Fibroblast of lung (primary cell): ENCODE results near the gene OR5C1. TPM values are rescaled to one million over a fixed set of nuclear protein-coding genes. Genes with fewer than 3 reads are reported as not detected.
A peak's percentile ranks its signal among the peaks of the same experiment; 100 is the strongest.
"Not testable (repeated sequence)": the region's sequence is repeated elsewhere in the genome, so short reads cannot be mapped to it uniquely, and the experiment has no call there.

Source experiments
- DNase-seq, 2 donors: peaks; one replicate each; pipeline versions ENCODE4 v3.0.0 to v3.0.0-alpha.2; 2010; ENCODE audit warnings: low read depth in 2 of 2
- H2AFZ ChIP-seq: 2 replicates; pipeline ENCODE4 v1.5.1; 2012; ENCODE audit warnings: low read length, control low read depth, inconsistent platforms
- H3K27ac ChIP-seq: 2 replicates; pipeline ENCODE4 v1.5.1; 2011; ENCODE audit warnings: low read length, control low read depth; ENCODE audit not compliant: insufficient read depth
- H3K27me3 ChIP-seq: 2 replicates; pipeline ENCODE4 v1.5.1; 2011; ENCODE audit warnings: mild to moderate bottlenecking, low read length; ENCODE audit not compliant: control insufficient read depth, insufficient read depth
- H3K36me3 ChIP-seq: 2 replicates; pipeline ENCODE4 v1.5.1; 2011; ENCODE audit warnings: low read length; ENCODE audit not compliant: control insufficient read depth, insufficient read depth
- H3K4me1 ChIP-seq: 2 replicates; pipeline ENCODE4 v1.5.1; 2011; ENCODE audit warnings: low read length; ENCODE audit not compliant: control insufficient read depth, insufficient read depth; ENCODE audit errors: extremely low read depth
- H3K4me2 ChIP-seq: 2 replicates; pipeline ENCODE4 v1.5.1; 2011; ENCODE audit warnings: low read length, control low read depth; ENCODE audit not compliant: insufficient read depth; ENCODE audit errors: extremely low read depth
- H3K4me3 ChIP-seq, 4 experiments: fragments of 200-600 bp in 1 of 4; sonication (generic) in 1 of 4; replicated peaks in 1 of 4; 2 replicates each; pipeline ENCODE4 v1.5.1; 2011 to 2016; ENCODE audit warnings: low read length in 4 of 4, low read depth in 3 of 4, mild to moderate bottlenecking in 3 of 4, control low read depth in 2 of 4, inconsistent platforms in 1 of 4, mixed read lengths in 1 of 4; ENCODE audit not compliant: insufficient read depth in 1 of 4; ENCODE audit errors: control extremely low read depth in 1 of 4
- H3K79me2 ChIP-seq: 2 replicates; pipeline ENCODE4 v1.5.1; 2012; ENCODE audit warnings: mild to moderate bottlenecking, low read length, inconsistent platforms; ENCODE audit not compliant: control insufficient read depth, insufficient read depth
- H3K9ac ChIP-seq: 2 replicates; pipeline ENCODE4 v1.5.1; 2011; ENCODE audit warnings: mild to moderate bottlenecking, low read length, control low read depth; ENCODE audit not compliant: insufficient read depth
- H3K9me3 ChIP-seq: 2 replicates; pipeline ENCODE4 v1.5.1; 2012; ENCODE audit warnings: low read depth, low read length; ENCODE audit not compliant: control insufficient read depth, insufficient read depth
- H4K20me1 ChIP-seq: 2 replicates; pipeline ENCODE4 v1.5.1; 2011; ENCODE audit warnings: low read length; ENCODE audit not compliant: control insufficient read depth, insufficient read depth; ENCODE audit errors: extremely low read depth
- EZH2 ChIP-seq: IDR thresholded peaks from 2 replicates; pipeline ENCODE4 v1.5.1; 2012; ENCODE audit warnings: low read length, control low read depth, mild to moderate bottlenecking; ENCODE audit errors: missing control alignments
- polyA plus RNA-seq, 2 donors: library from polyadenylated mRNA; depleted of rRNA in 1 of 2; stranded (reverse) in 1 of 2; unstranded in 1 of 2; fragments of >200 nt; gene quantifications; 2 replicates each; pipeline ENCODE4 v1.2.1, GENCODE V29; 2011 to 2012; ENCODE audit warnings: missing spikeins in 1 of 2
- total RNA-seq: library from RNA; depleted of rRNA; stranded (reverse); fragments of >200 nt; gene quantifications from 2 replicates; pipeline ENCODE4 v1.2.1, GENCODE V29; 2014
- TF ChIP-seq, protein P1 (sequence below), 2 donors: IDR thresholded peaks in 1 of 2; conservative IDR thresholded peaks in 1 of 2; 1 replicate in 1 of 2; 2 replicates in 1 of 2; pipeline ENCODE4 v1.5.1; 2011 to 2012; ENCODE audit warnings: low read length in 2 of 2, control low read depth in 1 of 2, inconsistent platforms in 1 of 2, low read depth in 1 of 2, mild to moderate bottlenecking in 1 of 2

OR5C1 gene
- total and polyA plus RNA-seq, 2 donors (not counting 1 experiment from before 2014, with no cell fraction given), result not detected

DNA sequence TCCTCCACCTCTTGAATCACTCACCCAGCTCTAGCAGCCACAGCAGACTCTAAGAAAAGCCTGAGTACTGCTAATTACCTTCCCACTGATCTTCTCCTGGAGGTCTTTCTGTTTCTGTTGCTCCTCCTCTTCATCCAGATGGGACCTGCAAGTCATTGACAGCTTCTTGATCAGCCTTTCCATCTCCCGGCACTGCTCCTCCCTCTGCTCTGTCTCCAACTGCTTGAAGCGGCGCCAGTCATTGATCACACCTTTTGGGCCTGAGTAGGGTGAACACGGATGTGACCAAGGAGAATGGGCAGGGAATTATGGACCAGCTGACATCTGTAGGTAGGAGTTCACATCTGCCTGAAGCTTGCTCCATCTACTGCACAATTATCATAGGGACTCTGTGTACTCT is 34.2 kb downstream of the OR5C1 start:
- Histone ChIP-seq H3K9me3 (no peaks in the 10 kb centered on the region), H3K79me2 (peaks cover 23% of the 10 kb centered on the region), H3K4me2 (no peak overlapping the region), H3K27ac (no peak overlapping the region), H3K4me1 (peaks cover 6% of the 10 kb centered on the region), H3K9ac (no peak overlapping the region), H3K27me3 (no peaks in the 10 kb centered on the region), H3K36me3 (peaks cover 3% of the 10 kb centered on the region), H2AFZ (no peak overlapping the region), H4K20me1 (no peaks in the 10 kb centered on the region), H3K4me3 (no peak overlapping the region)
- TF ChIP-seq, protein P1, sequence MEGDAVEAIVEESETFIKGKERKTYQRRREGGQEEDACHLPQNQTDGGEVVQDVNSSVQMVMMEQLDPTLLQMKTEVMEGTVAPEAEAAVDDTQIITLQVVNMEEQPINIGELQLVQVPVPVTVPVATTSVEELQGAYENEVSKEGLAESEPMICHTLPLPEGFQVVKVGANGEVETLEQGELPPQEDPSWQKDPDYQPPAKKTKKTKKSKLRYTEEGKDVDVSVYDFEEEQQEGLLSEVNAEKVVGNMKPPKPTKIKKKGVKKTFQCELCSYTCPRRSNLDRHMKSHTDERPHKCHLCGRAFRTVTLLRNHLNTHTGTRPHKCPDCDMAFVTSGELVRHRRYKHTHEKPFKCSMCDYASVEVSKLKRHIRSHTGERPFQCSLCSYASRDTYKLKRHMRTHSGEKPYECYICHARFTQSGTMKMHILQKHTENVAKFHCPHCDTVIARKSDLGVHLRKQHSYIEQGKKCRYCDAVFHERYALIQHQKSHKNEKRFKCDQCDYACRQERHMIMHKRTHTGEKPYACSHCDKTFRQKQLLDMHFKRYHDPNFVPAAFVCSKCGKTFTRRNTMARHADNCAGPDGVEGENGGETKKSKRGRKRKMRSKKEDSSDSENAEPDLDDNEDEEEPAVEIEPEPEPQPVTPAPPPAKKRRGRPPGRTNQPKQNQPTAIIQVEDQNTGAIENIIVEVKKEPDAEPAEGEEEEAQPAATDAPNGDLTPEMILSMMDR (conservative IDR thresholded peaks at IDR 0.05 in 1 of 2, IDR thresholded peaks at IDR 0.05 in 1 of 2; ENCODE audit: low read depth in 1 of 2, low read length in 2 of 2), result no peak
- no peak for TF ChIP-seq EZH2
- no peak for DNase-seq

DNA sequence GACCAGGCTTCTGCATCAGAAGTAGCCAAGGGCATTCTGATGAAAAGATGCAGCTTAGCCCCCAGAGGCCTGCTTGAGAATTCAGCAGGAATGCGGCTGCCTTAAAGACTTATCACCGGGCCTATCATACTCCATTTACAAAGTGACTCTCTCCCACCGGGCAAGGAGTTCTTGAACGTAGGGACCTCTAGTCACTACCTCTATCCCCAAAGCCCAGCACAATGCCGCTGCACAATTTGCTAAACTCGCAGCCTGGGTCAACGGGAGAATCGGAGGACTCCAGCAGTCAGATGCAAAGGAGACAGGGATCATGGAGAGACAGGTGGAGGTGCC is 39.0 kb downstream of the OR5C1 start:
- Histone ChIP-seq H4K20me1 (no peaks in the 10 kb centered on the region), H3K27me3 (no peaks in the 10 kb centered on the region), H3K9me3 (no peaks in the 10 kb centered on the region), H3K4me1 (peaks cover 6% of the 10 kb centered on the region), H3K4me3 (peak overlapping the region; percentile 86 to 97 (median 90)), H3K4me2 (peak overlapping the region; percentile 94), H3K27ac (peak overlapping the region; percentile 97), H3K79me2 (peaks cover 23% of the 10 kb centered on the region), H3K9ac (peak overlapping the region; percentile 89), H3K36me3 (peaks cover 3% of the 10 kb centered on the region), H2AFZ (peak overlapping the region; percentile 79)
- DNase-seq, result peak in 1 of 2 donors; percentile 49
- TF ChIP-seq, protein P1 (conservative IDR thresholded peaks at IDR 0.05 in 1 of 2, IDR thresholded peaks at IDR 0.05 in 1 of 2; ENCODE audit: low read depth in 1 of 2, low read length in 2 of 2), result no peak
- TF ChIP-seq EZH2, result no peak

DNA sequence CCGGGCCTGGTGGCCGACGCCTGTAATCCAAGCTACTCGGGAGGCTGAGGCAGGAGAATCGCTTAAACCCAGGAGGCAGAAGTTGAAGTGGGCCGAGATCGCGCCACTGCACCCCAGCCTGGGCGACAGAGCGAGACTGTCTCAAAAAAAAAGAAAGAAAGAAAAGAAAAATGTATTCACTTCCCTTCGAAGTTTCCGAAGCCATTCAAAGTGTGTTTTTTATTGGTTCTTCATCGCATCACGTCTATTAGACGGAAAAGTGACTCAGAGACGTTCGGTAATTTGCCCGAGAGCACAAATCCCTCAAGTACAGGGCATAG is 40.2 kb downstream of the OR5C1 start:
- H3K4me1 ChIP-seq, H3K36me3 ChIP-seq, DNase-seq, H4K20me1 ChIP-seq, H3K9me3 ChIP-seq, H3K27me3 ChIP-seq: not testable (repeated sequence)
- H3K9ac ChIP-seq, result peak overlapping the region; percentile 89
- H3K79me2 ChIP-seq, result peaks cover 22% of the 10 kb centered on the region
- peak overlapping the region; percentile 97 for H3K27ac ChIP-seq
- peak overlapping the region; percentile 64 for H3K4me2 ChIP-seq
- H3K4me3 ChIP-seq, result peak overlapping the region; percentile 86 to 97 (median 90)
- H2AFZ ChIP-seq, result peak overlapping the region; percentile 91
